ENCODE data around the gene MINDY2.

- no peak for TF ChIP-seq POLR2AphosphoS5 (IDR thresholded peaks at IDR 0.05; ENCODE audit: borderline replicate concordance, low read depth, low read length)
- TF ChIP-seq EZH2 (IDR thresholded peaks at IDR 0.05) = no peak
These were observed 38.3 kb upstream of the MINDY2 start for GRCh38 chr15:58732625-58733363.
